A673 (cell line): ENCODE results near the gene TEX10. TPM values are rescaled to one million over a fixed set of nuclear protein-coding genes. Genes with fewer than 3 reads are reported as not detected.

ENCODE experiments used
- BruUV-seq: library from RNA; stranded (reverse); fragments of 400-500 nt; replicated peaks from 2 replicates; lab custom pipeline; 2021; lab: Mats Ljungman, UMichigan
- CTCF ChIA-PET: fragments of 300-600 bp; sonication (Branson Sonifier 250); formaldehyde crosslinking; loops from one replicate; lab custom pipeline; 2022; ENCODE audit warnings: antibody characterized with exemption; lab: Charles Lee
- POLR2A ChIA-PET: fragments of 300-600 bp; sonication (Branson Sonifier 250); formaldehyde crosslinking; loops from one replicate; lab custom pipeline; 2022; ENCODE audit warnings: antibody characterized with exemption; ENCODE audit not compliant: low non-redundant PET; lab: Charles Lee
- DNase-seq: peaks from one replicate; pipeline ENCODE4 v3.0.0-alpha.2; 2015; ENCODE audit warnings: low spot score
- H3K27ac ChIP-seq: fragments of 200-600 bp; sonication (generic); 2 replicates; pipeline ENCODE4 v1.5.1; 2016; ENCODE audit warnings: mixed run types, low read depth, mild to moderate bottlenecking, mixed read lengths, antibody characterized with exemption, low read length; ENCODE audit not compliant: poor library complexity, severe bottlenecking
- H3K27me3 ChIP-seq: fragments of 200-600 bp; sonication (generic); replicated peaks from 2 replicates; pipeline ENCODE4 v1.6.1; 2017; ENCODE audit warnings: mixed run types, low read depth, mild to moderate bottlenecking, mixed read lengths, antibody characterized with exemption, low read length; ENCODE audit not compliant: insufficient read depth, poor library complexity
- H3K36me3 ChIP-seq: fragments of 200-600 bp; sonication (generic); 2 replicates; pipeline ENCODE4 v1.6.1; 2016; ENCODE audit warnings: mixed run types, mild to moderate bottlenecking, mixed read lengths, antibody characterized with exemption, low read length; ENCODE audit not compliant: insufficient read depth, poor library complexity, severe bottlenecking
- H3K4me1 ChIP-seq: fragments of 200-600 bp; sonication (generic); 2 replicates; pipeline ENCODE4 v1.6.1; 2017; ENCODE audit warnings: mixed run types, mild to moderate bottlenecking, mixed read lengths, antibody characterized with exemption, low read length; ENCODE audit not compliant: insufficient read depth, poor library complexity, severe bottlenecking
- H3K4me3 ChIP-seq: fragments of 200-600 bp; sonication (generic); 2 replicates; pipeline ENCODE4 v1.5.1; 2016; ENCODE audit warnings: low read depth, mixed run types, mild to moderate bottlenecking, mixed read lengths, low read length; ENCODE audit not compliant: poor library complexity, severe bottlenecking
- H3K9me3 ChIP-seq: fragments of 200-600 bp; sonication (generic); 2 replicates; pipeline ENCODE4 v1.6.1; 2016; ENCODE audit warnings: mixed run types, low read depth, mild to moderate bottlenecking, mixed read lengths, antibody characterized with exemption, low read length; ENCODE audit not compliant: poor library complexity, severe bottlenecking
- EZH2 ChIP-seq: fragments of 200-600 bp; sonication (generic); IDR thresholded peaks from 2 replicates; pipeline ENCODE4 v1.6.1; 2017; ENCODE audit warnings: borderline replicate concordance, low read depth, mild to moderate bottlenecking, mixed read lengths, antibody characterized with exemption, low read length; ENCODE audit not compliant: poor library complexity, severe bottlenecking
- intact Hi-C: fragments of 100-400 bp; cut with micrococcal nuclease; formaldehyde crosslinking; loops from one replicate; pipeline ENCODE4 v1.10.0; 2022; ENCODE audit not compliant: unreplicated experiment
- total RNA-seq: library from RNA; stranded (reverse); gene quantifications from 2 replicates; pipeline ENCODE4 v1.2.3, GENCODE V29; 2021
- TF ChIP-seq, protein P1 (sequence below): fragments of 300-800, 200-600 bp; sonication (generic); conservative IDR thresholded peaks from 2 replicates; pipeline ENCODE4 v1.5.1; 2017; ENCODE audit warnings: low read depth, mild to moderate bottlenecking, antibody characterized with exemption, low read length, moderate library complexity, mixed read lengths

Gene TEX10
- total RNA-seq, 1 experiment from 2014 or later, result 46.7 TPM

DNA sequence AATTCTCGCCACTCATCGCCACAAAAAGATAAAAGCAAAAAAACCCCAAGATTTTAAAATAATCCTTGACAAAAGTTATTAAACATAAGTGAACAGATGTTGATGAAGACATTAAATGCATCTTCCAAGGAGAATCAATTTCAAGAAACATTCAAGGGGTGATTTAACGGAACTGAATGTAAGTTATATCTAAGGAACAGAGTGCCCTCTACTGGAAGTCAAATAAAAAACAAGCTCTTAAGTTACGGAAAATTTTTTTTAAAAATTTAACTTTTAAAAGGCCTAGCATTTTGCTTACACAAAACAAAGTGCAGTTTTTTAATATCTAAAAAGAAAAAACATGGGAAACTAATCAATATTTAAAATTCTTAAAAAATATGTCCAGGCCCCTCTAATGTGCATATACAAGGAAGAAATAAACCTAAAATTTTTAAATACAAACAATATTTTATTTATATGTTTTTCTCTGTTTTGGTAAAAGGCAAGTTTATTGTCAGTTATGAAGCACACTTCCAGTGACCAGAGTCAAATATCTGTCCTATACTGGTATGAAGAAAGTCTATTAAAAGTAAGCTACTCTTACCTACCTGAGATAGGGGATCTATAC is 28.0 kb downstream of the TEX10 start:
- intact Hi-C loops, result loop anchor here (2.0 to 10.0 kb wide), 6 partner anchors 102 to 1060 kb away; partner anchors contain the start of gene NR4A3
- no TSS peak for BruUV-seq
- ChIA-PET CTCF (interaction anchor here (0.6 to 1.0 kb wide), 4 partner anchors 105 to 1325 kb away, joined by 3 to 4 read pairs (median 4); no protein-coding TSS in a partner anchor), POLR2A (interaction anchor here (0.5 to 0.6 kb wide), 2 partner anchors 98 to 464 kb away, joined by 4 to 9 read pairs; no protein-coding TSS in a partner anchor)
- Histone ChIP-seq H3K27ac (no peak overlapping the region), H3K4me1 (no peaks in the 10 kb centered on the region), H3K27me3 (no peaks in the 10 kb centered on the region), H3K4me3 (no peak overlapping the region), H3K36me3 (peaks cover 53% of the 10 kb centered on the region), H3K9me3 (no peaks in the 10 kb centered on the region)
- TF ChIP-seq, protein P1, sequence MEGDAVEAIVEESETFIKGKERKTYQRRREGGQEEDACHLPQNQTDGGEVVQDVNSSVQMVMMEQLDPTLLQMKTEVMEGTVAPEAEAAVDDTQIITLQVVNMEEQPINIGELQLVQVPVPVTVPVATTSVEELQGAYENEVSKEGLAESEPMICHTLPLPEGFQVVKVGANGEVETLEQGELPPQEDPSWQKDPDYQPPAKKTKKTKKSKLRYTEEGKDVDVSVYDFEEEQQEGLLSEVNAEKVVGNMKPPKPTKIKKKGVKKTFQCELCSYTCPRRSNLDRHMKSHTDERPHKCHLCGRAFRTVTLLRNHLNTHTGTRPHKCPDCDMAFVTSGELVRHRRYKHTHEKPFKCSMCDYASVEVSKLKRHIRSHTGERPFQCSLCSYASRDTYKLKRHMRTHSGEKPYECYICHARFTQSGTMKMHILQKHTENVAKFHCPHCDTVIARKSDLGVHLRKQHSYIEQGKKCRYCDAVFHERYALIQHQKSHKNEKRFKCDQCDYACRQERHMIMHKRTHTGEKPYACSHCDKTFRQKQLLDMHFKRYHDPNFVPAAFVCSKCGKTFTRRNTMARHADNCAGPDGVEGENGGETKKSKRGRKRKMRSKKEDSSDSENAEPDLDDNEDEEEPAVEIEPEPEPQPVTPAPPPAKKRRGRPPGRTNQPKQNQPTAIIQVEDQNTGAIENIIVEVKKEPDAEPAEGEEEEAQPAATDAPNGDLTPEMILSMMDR, result peak; percentile 62
- no peak for TF ChIP-seq EZH2
- DNase-seq, result peak; percentile 61

DNA sequence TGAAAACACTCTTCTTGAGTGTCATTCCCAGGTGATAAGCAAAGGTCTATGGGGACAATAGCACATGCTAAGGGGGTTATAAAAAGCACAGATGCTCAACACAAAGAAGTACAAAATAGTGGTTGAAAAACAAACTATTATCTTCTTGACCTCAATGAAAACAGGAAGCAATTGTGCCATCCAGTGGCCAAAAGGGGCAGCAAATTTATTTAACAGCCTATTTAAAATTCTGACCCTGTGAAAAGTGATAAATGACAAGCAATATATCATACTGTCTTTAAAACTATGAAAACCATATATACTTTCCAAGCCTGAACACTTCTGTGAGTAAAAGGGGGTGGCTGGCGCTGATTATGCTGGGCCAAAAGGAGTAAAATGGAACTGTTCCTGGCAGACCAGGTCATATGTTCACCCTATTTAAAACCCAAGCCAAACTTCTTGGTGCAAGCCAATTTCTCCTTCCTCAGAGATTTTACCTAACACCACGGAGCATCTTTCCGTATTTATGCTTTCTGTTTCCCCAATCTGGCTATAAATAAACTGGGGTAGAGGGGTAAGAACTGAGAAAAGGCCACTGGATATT is 29.7 kb downstream of the TEX10 start:
- H3K4me3 ChIP-seq, result no peak overlapping the region
- POLR2A ChIA-PET, result no interaction called here

DNA sequence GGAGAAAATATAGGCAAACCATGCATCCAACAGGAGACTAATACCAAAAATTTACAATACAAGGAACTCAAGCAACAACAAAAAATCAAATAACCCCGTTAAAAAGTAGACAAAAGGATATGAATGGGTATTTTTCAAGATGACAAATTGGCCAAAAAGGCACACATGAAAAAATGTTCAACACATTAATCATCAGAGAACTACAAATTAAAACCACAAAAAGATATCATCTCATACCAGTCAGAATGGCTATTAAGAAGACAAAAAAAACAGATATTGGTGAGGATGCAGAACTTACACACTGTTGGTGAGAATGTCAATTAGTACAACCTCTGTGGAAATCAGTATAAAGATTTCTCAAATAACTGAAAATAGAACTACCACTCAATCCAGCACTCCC is 35.0 kb downstream of the TEX10 start:
- no TSS peak for BruUV-seq
- POLR2A ChIA-PET, result no interaction called here
- peaks cover 75% of the 10 kb centered on the region for H3K36me3 ChIP-seq
- CTCF ChIA-PET, result no interaction called here
- H3K27me3 ChIP-seq, result no peaks in the 10 kb centered on the region
- DNase-seq, result no peak
- H3K27ac ChIP-seq, result no peak overlapping the region
- TF ChIP-seq EZH2, result no peak
- TF ChIP-seq, protein P1, result no peak
- H3K4me3 ChIP-seq, result no peak overlapping the region
- no peaks in the 10 kb centered on the region for H3K4me1 ChIP-seq
- peaks cover 12% of the 10 kb centered on the region for H3K9me3 ChIP-seq
- intact Hi-C loops, result no loop called here

More for the DNA sequence above, 29.7 kb downstream of the TEX10 start:
- Histone ChIP-seq H3K36me3 (peaks cover 64% of the 10 kb centered on the region), H3K9me3 (no peaks in the 10 kb centered on the region), H3K27me3 (no peaks in the 10 kb centered on the region), H3K27ac (no peak overlapping the region), H3K4me1 (no peaks in the 10 kb centered on the region)
- peak; percentile 65 for DNase-seq
- no peak for TF ChIP-seq EZH2
- TF ChIP-seq, protein P1, result peak; percentile 78
- no TSS peak for BruUV-seq
- CTCF ChIA-PET, result no interaction called here
- intact Hi-C loops, result loop anchor here (2.0 to 10.0 kb wide), 6 partner anchors 101 to 1138 kb away; partner anchors contain the start of gene NR4A3
